ENCODE results near the gene ASTN2.

The ASTN2 gene

DNA sequence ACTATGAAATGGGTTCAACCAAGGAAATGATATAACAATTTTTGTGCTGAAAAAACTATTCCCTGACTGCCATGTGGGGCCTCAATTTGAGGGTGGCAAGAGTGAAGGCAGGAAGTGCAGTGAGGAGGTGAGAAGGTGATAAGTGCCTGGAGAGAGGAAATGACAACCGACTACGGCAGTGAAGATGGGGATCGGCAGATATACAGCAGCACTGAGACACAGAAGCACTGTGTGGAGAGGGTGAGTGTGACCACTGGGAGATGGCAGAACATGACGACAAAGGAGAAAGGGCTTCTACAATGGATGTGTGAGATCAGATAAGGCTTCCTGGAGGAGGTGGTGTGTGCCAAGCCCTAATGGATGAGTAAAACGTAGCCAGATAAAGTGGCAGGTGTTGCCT, 456.0 kb downstream of the ASTN2 start:
- DNase-seq (ENCODE audit: low read depth in 3 of 3), result no peak

DNA sequence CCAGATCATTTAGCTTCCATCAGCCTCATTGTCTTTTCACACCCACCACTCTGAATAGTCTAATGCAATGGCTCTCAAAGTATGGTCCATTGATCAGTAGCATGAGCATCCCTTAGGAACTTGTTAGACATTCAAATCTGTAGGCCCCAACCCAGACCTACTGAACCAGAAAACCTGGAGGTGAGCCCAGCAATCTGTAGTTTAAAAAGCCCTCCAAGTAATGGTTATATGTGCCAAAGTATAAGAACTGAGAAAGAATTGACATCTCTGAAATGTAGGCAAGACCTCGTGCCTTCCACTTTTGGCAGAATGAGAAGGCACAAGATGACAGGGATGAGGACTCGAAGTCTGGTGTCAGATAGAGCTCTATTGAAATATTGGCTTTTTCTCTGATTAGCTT, 460.1 kb downstream of the ASTN2 start:
- no peak for DNase-seq (ENCODE audit: low read depth in 3 of 3)

DNA sequence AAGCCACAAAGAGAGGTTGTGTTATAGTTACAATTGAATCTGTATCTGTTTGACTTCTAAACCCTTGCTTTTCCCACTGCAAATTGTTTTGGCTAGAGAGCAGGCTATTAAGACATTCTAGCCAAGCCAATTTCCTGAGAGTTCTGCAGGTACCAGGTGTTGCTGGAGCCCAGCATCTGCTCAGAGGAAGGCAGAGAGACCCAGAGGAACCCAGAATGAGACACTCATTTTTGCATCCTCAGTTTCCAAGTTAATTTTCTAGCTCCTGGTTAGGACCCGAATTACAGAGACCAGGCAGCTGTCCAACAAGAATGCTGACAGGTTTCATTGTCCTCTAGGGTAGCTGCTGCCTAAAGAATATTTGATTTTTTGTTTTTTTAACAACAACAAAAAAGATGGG, 461.6 kb downstream of the ASTN2 start:
- DNase-seq (ENCODE audit: low read depth in 3 of 3), result no peak

DNA sequence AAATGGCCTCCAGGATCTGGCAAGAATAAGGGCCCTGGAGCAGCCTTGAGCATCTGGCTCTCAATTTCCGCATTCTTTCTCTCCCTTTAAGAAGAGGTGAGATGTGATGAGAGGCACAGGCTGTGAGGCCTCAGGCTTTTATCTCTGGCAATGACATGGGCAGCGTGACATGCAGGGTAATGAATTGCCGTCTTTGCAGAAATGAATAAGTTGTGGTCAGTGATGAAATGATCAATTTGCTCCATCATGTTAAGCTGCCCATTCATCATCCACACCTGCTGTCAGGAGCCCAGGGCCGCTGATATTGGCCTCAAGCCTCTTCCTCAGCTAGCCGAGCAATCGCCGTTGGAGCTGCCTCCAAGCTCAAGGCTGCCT, 462.4 kb downstream of the ASTN2 start:
- no peak for DNase-seq (ENCODE audit: low read depth in 3 of 3)

DNA sequence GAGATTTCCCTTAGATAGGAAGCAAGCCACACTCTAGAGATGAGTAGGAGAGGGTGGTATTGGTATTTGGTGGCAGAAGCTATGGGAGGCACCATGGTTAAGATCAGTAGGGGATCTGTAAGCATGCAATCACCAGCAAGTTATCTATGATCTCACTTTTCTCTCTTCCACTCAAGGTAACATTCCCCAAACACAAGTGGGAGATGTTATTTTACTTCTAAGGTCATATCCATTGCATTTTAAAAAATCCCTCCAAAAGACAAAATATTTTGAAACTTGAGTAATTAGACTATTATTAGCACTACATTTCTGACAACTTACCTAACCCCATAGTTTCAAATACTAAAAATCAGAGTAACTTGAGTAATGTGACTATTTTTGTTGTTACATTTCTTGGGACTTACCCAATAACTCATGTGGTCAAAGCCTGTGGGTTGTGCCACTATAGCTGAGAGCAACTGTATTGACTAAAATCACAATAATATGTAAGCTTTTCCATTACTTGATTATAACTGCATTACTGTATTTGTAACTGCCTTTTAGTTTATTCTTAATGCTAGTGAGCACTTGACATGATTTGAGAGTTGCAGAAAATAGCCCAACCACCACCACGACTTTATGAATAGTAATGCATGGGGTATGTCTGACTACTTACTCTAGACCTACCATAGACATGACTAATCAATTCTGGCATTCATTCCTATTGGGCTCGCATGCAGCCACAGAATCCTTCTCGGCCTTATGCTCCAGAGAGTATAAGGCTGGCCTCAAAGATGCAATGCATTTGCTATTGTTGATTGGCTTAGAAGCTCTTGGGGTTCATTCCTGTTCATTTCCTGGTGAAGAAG, 463.0 kb downstream of the ASTN2 start:
- DNase-seq (ENCODE audit: low read depth in 3 of 3), result no peak

DNA sequence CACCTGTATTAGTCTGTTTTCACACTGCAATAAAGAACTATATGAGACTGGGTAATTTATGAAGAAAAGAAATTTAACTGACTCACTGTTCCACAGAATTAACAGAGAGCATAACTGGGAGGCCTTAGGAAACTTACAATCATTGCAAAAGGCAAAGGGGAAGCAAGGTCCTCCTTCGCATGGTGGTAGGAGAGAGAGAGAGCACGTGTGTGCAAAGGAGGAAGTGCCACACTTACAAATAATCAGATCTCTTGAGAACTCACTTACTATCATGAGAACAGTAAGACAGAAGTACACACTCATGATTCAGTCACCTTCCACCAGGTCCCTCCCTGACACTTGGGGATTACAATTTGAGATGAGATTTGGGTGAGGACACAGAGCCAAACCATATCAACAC, 469.0 kb downstream of the ASTN2 start:
- DNase-seq (ENCODE audit: low read depth in 3 of 3), result no peak

DNA sequence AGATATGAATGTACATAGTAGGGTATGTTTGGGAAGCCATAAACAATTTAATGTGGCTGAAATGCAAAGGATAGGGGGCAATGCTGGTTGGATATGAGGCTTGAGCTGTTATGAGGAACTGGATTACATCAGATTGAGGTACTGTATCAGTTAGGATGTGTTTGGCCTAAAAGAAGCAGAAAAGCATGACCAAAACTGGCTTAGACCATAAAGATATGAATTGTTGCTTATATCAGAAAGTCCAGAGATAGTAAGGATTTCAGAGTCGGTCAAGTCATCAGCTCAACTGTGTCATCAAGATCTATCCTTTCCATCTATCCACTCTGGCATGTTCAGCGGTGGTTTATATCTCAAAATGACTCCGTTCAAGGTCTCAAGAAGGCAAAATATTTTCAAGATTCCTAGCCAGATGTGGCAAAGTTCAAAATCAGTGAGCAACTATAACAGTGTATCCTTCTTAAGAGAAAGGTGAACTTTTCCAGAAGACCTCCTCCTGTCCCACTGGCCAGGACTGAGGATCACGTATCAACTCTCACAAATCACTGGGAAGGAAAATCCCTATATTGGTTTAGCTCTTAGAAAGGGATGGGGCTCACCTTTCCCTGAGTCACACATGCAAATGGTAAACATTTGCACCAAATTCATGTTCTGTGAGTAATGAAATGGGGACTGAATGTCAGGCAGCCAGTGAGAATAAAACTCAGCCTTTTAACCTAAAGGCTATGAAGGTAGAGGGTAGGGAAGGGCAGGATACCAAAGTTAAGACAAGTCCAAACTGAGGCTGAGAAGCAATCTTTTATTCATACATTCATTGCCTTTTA, 469.9 kb downstream of the ASTN2 start:
- no peak for DNase-seq (ENCODE audit: low read depth in 3 of 3)

DNA sequence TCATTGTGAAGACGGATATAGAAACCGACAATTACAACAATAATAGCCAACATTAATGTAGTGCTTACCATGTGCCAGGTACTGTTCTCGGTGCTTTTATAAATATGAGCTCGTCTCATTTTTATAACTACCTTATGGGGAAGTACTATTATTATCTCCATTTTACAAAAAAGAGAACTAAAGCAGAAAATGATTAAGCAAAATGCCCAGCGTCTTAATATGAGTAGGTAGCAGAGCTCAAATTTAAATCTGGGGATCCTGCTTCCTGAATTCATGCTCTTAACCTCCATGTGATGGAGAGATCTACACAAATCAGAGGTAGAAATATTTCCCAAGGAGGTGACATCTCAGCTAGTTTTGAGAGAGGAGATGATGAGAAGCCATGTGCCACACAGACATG, 470.9 kb downstream of the ASTN2 start:
- DNase-seq (ENCODE audit: low read depth in 3 of 3), result no peak

DNA sequence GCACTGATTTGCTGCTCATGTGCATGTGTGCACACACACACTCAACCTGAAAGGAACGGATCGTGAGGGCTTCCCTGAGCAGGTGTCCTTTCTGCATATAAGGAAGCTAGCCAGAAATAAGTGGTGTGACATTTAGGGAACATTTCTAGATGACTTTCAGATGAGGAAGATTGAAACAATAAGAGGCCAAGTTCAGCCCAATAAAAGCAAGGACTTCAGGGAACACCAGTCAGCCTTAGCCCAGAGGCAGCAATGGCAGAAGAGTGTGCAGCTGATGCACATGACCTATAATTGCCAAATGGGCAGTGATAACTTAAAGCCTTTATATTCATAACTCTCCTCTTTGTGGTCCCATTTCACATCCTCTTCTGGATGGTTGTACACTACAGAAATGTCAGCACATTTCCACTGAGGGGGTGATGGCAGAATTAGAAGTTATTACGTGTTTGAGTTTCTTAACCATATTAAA, 472.2 kb downstream of the ASTN2 start:
- no peak for DNase-seq (ENCODE audit: low read depth in 3 of 3)

DNA sequence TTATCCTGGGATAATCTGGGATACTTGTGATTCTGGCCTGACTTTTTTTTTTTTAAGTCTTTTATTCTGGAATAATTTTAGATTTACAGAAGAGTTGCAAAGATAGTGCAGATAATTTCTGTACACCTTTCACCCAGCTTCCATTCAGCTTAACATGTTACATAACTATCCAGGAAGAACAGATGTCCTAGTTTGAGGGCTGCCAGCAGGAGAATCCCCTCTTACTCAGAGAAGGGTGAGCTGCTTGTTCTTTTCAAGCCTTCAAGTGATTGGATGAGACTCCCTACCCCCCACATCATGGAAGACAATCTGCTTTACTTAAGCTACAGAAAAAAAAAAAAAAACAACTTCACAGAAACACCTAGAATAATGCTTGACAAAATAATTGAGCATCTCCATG, 473.6 kb downstream of the ASTN2 start:
- no peak for DNase-seq (ENCODE audit: low read depth in 3 of 3)

DNA sequence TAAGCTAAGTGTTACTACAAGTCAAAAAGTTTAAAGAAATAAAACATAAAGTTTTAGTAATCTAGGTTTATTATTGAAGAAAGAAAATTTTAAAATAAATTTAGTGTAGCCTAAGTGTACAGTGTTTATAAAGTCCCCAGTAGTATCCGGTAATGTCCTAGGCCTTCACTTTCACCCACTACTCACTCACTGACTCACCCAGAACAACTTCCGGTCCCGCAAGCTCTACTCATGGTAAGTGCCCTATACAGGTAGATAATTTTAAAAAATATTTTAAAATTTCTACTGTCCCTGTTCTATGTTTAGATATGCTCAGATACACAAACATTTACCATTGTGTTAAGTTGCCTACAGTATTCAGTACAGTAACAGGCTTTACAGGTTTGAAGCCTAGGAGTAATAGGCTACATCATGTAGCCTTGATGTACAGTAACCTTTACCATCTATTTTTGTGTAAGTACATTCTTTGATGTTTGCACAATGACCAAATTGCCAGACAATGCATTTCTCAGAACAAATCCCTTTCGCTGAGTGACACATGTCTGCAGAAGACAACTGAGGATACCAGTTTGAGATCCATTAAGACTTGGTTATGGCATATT, 474.1 kb downstream of the ASTN2 start:
- no peak for DNase-seq (ENCODE audit: low read depth in 3 of 3)

DNA sequence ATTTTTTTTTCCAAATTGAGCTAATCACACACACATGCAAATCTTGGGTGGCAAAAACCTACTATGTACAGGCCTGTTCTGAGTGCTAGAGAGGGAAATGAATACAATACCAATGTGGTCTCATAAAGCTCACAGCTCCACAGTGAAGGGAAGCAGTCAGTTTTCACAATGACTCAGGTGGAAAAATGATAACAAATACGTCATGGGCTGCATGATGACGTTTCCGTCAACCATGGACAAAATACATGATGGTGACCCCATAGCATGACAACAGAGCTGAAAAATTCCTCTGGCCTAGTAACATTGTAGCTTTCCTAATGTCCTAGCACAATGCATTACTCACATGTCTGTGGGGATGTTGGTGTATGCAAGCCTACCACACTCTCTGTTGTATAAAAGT, 475.2 kb downstream of the ASTN2 start:
- no peak for DNase-seq (ENCODE audit: low read depth in 3 of 3)

DNA sequence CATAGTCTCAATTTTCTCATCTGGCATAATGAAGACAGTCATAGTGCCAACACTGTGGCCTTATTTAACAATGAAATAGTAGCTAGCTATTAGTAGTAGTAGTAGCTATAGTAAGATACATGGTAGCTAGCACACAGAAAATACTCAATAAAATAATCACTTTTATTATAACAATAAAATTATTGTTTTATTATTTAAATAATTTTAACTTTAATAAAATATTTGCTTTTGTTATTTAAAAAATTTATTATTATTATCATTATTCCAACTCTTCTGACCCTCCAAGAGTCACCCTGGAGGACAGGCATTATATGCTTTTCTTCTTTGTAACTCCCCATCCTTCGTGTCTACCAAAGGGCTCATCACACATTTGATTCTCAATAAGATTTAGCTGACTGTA, 475.7 kb downstream of the ASTN2 start:
- DNase-seq (ENCODE audit: low read depth in 3 of 3), result no peak

DNA sequence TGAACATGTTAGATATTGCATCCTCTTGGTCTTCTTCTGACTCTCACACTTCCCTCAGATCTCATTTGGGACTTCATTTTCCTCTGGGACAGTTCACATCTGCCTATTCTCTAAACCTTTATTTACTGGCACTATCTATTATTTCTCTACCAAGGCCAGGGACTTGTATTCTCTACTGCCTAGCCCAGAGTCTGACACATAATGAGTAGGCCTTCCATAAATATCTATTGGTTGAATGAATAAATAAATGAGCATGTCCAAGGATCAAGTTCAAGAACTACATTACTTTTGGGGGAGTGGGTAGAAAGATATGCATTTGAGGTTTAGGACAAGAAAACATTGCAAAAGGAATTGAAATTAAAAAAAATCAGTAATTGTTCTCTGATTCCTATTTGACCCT, 477.5 kb downstream of the ASTN2 start:
- no peak for DNase-seq (ENCODE audit: low read depth in 3 of 3)

DNA sequence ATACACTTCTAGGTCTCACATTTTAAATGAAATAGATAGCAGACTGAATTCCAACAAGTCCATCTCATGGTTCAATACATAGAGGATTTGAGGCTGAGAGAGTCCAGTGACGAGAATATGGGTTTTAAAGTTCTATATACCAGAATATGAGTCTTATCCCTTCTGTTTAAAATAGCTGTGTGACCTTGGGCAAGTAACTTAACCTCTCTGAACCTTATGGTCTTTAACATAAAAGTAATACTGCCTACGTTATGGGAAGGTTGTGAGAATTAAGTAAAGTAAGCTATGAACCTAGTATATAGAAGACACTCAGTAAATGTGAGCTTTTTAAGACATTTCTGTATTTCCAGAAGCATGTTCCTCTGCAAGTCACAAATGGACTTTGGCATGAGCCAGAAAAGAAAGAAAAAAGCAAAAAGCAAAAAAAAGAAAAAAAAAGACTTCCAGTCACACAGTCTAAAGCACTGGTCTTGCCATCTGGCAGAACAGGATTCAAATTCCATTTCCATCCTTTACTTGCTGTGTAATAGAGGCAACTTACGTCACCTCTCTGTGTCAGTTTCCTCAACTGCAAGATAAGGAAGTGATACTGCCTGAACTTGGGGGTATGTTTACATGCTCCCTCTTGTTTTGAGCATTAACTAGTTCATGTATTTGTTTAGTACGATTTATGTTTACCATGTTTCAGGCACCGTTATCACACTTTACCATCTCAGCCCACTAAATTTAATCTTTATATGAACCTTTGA, 479.5 kb downstream of the ASTN2 start:
- DNase-seq (ENCODE audit: low read depth in 3 of 3), result no peak

DNA sequence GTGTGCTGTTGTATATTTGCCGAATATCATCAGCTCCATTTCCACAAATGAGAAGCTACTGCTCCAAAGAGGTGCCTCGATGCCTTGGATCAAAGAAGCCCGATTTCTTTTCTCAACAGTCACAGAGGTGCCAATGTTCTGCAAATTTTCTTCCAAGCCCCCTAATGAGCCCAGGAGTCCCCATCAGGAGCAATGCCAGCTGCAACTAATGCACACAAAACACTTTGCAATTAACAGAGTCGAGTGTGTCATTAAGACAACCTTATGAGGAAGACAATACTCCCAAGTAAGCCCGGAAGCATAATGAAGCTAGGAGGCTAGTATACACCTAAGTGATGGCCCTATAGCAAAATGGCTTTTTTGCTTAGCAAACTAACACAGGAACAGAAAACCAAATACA, 480.7 kb downstream of the ASTN2 start:
- no peak for DNase-seq (ENCODE audit: low read depth in 3 of 3)

DNA sequence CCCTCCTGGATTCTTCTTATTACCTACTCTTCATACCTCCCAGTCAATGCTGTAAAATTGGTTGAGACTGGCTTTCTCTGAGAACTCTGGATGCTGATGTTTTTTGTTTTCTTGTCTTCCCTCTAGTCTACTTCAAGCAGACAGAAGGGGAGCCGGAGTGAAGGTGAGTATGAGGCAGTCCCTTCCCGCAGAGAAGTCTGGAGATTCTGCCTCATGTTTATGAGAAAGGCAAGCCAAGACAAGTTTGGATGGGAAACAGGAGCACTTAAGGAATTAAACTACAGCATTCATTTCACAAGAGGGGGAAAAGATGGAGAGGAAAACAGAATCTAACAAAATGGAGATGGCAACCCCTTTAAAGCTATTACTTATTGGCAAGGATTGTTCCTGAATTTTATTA, 481.6 kb downstream of the ASTN2 start:
- no peak for DNase-seq (ENCODE audit: low read depth in 3 of 3)

DNA sequence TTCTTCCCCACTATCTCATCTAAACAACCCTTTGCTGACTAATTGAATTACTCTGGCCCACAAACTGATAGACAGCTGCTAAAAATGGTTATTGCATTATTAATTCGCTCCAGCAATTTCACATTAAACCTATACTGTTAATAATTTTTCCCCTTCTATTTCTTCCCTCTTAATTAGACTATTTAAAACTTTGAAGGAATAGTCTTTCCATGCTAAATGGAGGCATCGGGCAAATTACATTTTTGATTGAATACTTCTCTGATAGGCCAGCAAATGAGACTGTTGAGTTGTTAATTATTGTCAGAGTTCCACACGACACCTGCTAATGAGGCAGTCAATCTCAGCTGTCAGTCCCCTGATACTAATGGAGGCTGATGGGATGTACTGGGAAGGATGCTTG, 485.2 kb downstream of the ASTN2 start:
- DNase-seq (ENCODE audit: low read depth in 3 of 3), result no peak

DNA sequence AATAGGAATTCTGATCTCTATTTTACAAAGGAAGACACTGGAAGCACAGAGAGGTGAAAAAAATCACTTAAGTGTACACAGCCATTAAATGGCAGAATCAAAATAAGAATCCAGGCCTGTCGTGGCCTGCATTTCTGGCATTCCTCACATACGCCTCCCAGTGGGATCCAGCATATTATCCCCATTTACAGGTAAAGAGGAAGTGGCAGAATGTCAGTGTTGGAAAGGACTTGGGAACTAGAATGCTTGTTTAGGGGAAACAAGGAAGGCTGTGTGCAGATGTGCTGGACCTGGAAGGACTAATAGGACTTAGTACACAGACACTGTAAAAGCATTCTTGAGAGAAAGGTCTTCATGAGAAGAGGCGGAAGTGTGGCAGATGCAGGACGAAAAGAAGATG, 486.0 kb downstream of the ASTN2 start:
- DNase-seq (ENCODE audit: low read depth in 3 of 3), result no peak

DNA sequence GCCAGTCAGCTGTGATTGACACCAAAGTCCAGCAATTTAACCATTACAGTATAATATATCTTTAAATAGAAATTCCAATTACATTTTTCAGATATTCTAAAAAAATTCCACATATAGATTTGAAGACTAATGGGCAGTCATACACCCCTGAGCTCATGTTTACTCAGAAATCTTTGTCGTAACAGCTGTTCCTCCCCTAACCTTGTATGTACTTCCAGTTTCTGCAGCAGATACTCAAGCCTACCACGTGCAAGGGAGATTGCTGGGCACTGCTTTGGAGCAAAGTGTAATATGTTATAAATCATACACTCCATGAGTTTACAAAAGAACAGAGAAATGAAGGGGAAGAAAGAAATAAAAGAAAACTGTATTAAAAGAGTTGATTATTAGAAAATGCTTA, 486.6 kb downstream of the ASTN2 start:
- no peak for DNase-seq (ENCODE audit: low read depth in 3 of 3)

DNA sequence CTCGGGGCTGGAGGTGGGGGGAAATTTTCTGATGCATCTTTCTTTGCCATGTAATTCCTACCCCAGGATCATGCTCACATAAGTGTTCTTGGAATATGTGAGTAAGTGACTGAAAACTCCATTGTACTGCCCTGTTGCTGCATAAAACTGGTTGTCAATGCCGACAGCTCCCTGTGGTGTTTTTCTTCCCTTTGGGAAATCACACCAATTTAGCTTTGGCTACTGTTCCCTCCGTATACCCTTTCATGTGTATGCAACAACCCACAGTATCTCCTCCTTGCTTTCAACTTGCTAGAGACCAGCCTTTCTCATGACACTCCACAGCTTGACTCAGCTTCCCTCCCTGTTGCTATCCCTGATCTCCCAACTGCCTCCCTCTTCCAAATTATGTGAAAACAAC, 487.1 kb downstream of the ASTN2 start:
- no peak for DNase-seq (ENCODE audit: low read depth in 3 of 3)

DNA sequence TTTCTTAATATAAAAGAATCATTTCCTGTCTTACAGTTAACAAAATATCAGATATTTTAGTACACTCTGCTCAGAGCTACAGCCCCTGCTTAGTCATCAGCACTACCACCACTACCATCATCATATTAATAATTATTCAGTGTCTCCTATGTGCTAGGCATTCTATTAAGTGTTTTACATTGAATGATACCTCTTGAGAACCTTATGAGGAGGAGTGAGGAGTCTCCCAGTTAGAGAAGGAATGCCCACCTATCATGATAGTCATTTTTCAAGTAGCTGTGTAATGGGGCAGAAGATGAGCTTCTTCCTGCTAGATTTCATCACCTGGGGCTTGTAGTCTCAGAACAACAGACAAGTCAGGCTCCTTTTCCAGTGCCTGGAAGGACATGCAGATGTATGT, 489.7 kb downstream of the ASTN2 start:
- DNase-seq (ENCODE audit: low read depth in 3 of 3), result no peak

Measured in stimulated activated CD4-positive, alpha-beta T cell treated with anti-CD3 and anti-CD28 coated beads, TNF-alpha, amount 100 ng/mL, for 24 hours (primary cell).